OCI-M1 (cell line): ENCODE data around the gene SOD2.
"Not testable (repeated sequence)": the region's sequence is repeated elsewhere in the genome, so short reads cannot be mapped to it uniquely, and the experiment has no call there.

Source experiments
- DNase-seq: peaks from one replicate; lab custom pipeline; 2025; lab: John Stamatoyannopoulos, UW

SOD2 gene

DNA sequence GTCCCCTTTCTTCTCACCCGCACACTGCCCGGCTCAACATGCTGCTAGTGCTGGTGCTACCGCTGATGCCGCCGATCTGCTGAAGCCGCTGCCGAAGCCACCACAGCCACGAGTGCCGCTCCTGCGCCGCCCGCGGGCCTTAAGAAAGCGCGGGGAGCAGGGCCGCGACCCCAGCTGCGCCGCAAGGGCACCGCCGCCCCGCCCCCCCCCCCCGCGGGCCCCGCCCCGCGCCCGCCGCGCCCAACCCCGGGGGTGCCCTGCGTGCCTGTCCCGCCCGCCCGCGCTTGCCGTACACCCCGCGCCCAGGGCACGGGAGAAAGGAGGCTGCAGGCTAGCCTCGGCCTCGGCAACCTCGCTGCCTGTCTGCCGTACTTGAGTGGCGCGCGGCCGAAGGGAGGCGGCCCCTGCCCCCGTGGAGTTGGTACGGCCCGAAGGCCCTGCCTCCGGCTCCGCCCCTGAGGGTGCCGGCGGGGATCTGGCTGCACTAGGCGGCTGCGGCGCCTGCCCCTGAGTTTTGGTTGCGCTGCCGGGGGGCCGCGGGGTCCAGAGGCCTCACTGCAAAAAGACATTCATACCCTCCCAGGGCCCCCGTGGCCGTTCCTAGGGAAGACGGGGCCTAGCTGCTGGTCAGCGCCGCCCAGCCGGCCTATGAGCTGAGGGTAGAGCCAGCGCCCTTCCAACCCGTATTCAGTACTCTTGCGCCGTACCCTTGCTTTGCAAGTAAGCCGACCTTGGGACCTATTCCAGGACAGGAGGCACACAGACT is at the start of gene SOD2:
Gene SOD2, minus strand, starts transcription at position 114 of the 766 bp plus-strand sequence. Its CDS starts 74 bp downstream, at position 40.
- DNase-seq = peak; percentile 90

DNA sequence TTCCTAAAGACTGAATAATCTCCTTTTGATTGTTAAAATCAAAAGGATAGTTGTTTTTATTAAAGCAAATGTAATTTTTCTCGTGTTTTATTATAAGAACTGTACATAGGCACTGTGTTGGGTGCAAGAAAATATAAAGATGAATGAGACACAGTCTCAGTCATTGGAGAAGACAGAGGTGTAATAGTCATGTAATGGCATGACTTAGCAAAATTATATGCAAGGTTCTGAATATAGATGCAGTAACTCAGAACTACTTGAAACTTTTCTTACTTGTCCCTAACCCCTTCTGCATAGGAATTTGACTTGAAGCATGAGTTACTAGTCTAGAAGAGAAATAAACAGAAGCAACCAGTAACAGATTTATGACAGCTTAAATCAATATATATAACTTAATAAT is 49.1 kb upstream of the SOD2 start:
- DNase-seq = no peak

GRCh38 chr6:159739341-159739740 is 46.3 kb upstream of the SOD2 start:
- no peak for DNase-seq

DNA sequence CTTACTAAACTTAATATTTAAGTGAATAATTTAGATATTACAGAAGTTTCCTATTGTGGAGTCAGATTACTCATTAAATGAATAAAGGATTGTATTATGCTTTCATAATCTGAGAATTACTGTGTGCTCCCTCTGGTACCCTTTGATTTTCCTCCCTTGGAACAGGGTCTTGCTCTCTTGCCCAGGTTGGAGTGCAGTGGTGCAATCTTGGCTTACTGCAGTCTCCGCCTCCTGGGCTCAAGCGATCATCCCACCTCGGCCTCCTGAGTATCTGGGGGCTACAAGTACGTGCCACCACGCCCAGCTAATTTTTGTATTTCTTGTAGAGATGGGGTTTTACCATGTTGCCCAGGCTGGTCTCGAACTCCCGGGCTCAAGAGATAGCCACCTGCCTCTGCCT is 43.9 kb upstream of the SOD2 start:
- DNase-seq = no peak

- not testable (repeated sequence) for DNase-seq
Observed at GRCh38 chr6:159733395-159733794, 40.4 kb upstream of the SOD2 start.

- not testable (repeated sequence) for DNase-seq
Observed at GRCh38 chr6:159732550-159732949, 39.5 kb upstream of the SOD2 start.

DNA sequence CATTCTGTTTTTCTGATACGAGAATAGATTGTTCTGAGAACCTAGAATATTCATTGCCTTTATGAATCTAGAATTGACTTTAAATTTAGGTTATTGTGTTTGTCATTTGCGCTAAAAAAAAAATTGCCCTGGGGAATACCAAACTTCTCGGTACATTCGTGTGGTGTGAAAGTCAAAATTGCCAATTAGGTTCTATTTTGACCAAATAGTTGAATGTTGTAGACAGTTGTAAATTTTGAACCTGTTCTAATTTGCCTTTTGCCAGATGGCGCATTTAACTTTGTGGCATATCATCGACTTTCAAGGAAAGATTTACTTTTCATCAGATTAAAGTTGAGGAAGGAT is 37.3 kb upstream of the SOD2 start:
- no peak for DNase-seq

GRCh38 chr6:159729598-159730331 is 36.7 kb upstream of the SOD2 start:
- DNase-seq = no peak

DNA sequence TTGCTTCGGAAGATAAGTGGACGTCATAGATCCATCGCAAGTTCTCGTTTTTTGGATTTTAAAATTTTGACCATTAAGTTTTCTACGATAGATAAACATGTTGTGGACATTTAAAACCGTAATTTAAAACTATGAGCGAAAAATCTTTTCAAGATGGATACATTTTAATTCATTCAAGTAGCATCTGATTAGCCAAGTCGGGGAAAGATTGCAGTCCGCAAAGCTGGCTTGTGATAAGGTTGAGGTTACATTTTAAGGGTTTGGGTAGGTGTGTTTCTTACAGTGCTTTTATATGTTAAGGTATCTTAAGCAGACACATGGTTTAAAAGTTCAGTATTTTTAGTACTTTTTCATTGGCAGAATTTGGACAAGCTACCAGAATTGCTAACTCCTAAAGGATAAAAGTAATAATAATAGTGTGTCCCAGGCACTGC is 35.5 kb upstream of the SOD2 start:
- DNase-seq = peak; percentile 69

DNA sequence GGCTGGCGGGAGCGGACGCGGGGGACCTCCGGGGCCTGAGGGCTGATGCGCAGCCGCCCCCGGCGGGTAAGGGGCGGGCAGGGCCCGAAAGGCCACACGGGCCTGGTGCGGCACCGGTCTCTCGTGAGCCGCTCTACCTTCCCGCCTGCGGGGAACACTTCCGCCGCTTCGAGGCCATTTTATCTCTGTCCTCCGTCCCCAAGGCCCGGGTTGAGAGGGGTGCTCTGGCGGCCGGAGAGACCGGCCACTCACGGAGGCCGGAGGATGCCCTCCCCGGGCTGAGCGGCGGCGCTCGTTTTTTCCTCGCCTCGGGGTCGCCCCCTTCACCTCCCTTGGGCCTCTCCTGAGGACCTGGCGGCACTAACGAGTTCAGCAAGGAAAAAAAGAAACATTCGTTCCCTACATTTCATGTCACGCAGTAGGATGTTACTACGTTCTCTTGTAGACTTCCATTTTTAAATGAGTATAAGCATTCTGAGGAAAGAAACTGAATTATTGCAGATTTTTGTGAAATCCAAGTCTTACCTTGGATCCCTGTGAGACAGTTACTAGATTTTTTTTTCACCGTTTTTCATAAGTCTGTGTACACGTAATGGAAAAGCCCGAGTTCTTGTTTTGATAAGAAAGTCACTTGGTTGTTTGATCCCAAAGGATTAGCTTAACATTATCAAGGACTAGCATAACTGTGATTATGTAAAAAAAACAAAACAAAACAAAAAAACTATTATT is 34.8 kb upstream of the SOD2 start:
- peak; percentile 76 for DNase-seq

- DNase-seq = peak; percentile 98
Observed at GRCh38 chr6:159726918-159727716, 34.1 kb upstream of the SOD2 start, which contains the start of gene WTAP. Gene WTAP, plus strand, starts transcription at chr6:159727506. Its CDS starts 8,760 bp downstream, at chr6:159736266.

DNA sequence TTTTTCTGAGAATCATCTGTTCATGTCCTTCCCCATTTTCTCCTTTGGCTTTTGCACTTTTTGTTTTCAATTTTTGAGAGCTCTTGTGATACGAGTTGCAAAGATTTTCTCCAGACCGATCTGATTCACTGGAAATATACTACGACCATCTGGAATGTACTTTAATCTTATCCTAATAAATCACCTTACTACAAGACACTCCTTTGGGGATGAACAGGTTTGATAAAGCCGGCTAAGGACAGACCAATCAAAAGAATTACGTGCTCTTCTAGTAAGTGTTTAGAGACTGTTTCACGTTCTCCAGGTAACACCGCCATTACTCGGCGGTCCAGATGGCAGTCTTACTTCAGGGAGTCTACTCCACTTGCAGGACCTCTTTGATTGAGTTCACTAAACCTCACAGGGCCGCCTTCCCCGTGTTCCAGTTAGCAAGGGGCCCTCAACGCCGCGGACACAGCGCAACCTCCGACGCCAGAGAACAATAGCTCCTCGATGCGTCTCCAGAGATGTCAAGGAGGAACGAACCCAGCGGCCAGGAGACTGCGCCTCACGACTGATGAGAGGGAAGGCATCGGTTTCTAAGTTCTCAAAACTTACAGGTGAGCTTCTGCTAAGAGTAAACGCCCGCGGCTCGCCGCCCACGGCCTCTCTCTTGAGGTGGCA is 33.3 kb upstream of the SOD2 start:
- DNase-seq = no peak

DNA sequence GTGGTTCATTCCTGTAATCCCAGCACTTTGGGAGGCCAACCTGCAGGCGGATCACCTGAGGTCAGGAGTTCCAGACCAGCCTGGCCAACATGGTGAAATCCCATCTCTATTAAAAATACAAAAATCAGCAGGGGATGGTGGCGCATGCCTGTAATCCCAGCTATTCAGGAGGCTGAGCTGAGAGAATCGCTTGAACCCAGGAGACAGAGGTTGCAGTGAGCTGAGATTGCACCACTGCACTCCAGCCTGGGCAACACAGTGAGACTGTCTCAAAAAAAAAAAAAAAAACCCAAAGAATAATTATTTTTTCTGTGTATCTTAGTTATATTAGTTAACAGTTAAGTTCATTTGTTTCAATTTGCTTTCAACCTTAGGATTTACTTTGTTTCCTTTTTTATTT is 32.2 kb upstream of the SOD2 start:
- DNase-seq = not testable (repeated sequence)

GRCh38 chr6:159724778-159725177 is 31.7 kb upstream of the SOD2 start:
- DNase-seq = no peak

DNA sequence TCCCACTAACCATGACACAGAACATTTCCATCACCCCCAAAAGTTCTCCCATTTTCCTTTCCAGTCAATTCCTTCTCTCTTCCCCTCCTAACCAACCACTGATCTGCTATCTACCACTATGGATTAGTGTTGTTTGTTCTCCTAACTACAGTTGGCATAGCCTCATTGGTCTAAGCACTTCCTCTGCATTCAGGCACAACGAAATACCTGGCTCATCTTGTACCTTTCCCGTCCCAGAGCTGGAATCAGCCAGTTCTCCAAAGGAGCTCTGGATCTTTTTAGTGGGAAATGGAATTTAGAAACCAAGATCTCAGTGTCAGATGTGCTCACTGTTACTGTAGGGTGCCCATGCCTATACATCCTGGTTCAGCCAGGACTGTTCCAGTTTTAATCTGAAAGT is 30.2 kb upstream of the SOD2 start:
- no peak for DNase-seq

- no peak for DNase-seq
Observed at GRCh38 chr6:159722655-159723054, 29.6 kb upstream of the SOD2 start.

GRCh38 chr6:159721981-159722380 is 28.9 kb upstream of the SOD2 start:
- not testable (repeated sequence) for DNase-seq

- DNase-seq = peak; percentile 60
Observed at GRCh38 chr6:159720708-159721107, 27.7 kb upstream of the SOD2 start.

DNA sequence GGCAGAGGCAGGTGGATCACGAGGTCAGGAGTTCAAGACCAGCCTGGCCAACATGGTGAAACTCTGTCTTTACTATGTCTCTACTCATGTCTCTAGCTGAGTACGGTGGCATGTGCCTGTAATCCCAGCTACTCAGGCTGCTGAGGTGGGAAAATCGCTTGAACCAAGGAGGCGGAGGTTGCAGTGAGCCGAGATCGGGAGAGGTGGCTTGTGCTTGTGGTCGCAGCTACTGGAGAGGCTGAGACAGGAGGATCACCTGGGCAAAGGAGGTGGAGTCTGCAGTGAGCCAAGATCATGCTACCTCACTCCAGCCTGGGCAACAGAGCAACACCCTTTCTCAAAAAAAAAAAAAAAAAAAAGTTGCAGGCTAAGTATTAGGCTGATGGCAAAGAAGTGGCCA is 26.2 kb upstream of the SOD2 start:
- no peak for DNase-seq

DNA sequence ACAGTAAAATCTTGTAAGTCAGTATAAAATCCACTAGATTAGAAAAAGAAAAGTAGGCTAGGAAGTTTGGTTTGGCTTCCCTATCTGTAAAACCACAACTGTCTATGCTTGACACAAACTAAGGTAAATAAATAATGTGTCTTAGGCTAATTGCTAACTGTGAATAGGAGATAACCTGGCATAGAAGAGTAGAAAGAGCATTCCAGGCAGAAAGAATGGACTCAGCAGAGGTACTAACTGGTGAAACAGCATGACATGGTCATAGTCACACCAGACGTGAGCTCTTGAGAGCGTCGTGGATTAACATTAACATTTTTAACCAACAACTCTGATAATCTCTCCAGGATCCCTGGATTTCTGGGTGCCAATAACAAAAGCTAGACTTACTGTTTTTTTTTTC is 25.6 kb upstream of the SOD2 start:
- DNase-seq = peak; percentile 40
